ENCODE data around the gene APC.

APC gene

GRCh38 chr5:112892776-112893175, 155.1 kb downstream of the APC start:
- DNase-seq (ENCODE audit: extremely low read depth in 1 of 2, low read depth in 1 of 2): no peak

- no peak for DNase-seq (ENCODE audit: extremely low read depth in 1 of 2, low read depth in 1 of 2)
Observed at GRCh38 chr5:112895682-112896081, 158.0 kb downstream of the APC start.

Data from activated CD8-positive, alpha-beta memory T cell treated with anti-CD3 and anti-CD28 coated beads for 1 hour (primary cell).